HEK293T (cell line): ENCODE measurements around the gene WWOX.
"Not testable (repeated sequence)": the region's sequence is repeated elsewhere in the genome, so short reads cannot be mapped to it uniquely, and the experiment has no call there.

Experiments
- BHLHE40 ChIP-seq: fragments of 450-650 bp; IDR thresholded peaks from 2 replicates; pipeline ENCODE4 v1.6.1; 2016; ENCODE audit warnings: mild to moderate bottlenecking, moderate library complexity, borderline replicate concordance
- ELF4 ChIP-seq: fragments of 450-650 bp; IDR thresholded peaks from 2 replicates; pipeline ENCODE4 v1.6.1; 2017; ENCODE audit warnings: antibody characterized with exemption
- FOXM1 ChIP-seq: fragments of 450-650 bp; IDR thresholded peaks from 2 replicates; pipeline ENCODE4 v1.6.1; 2017; ENCODE audit warnings: mild to moderate bottlenecking, borderline replicate concordance
- L3MBTL2 ChIP-seq: fragments of 450-650 bp; conservative IDR thresholded peaks from 2 replicates; pipeline ENCODE4 v1.6.1; 2016; ENCODE audit warnings: mild to moderate bottlenecking
- NFRKB ChIP-seq: fragments of 450-650 bp; IDR thresholded peaks from 2 replicates; pipeline ENCODE4 v1.6.1; 2016; ENCODE audit warnings: mild to moderate bottlenecking, moderate library complexity
- SP1 ChIP-seq: fragments of 450-650 bp; IDR thresholded peaks from 2 replicates; pipeline ENCODE4 v1.6.1; 2017
- SUZ12 ChIP-seq: fragments of 450-650 bp; IDR thresholded peaks from 2 replicates; pipeline ENCODE4 v1.6.1; 2016; ENCODE audit warnings: mild to moderate bottlenecking
- TARDBP ChIP-seq: fragments of 450-650 bp; IDR thresholded peaks from 2 replicates; pipeline ENCODE4 v1.6.1; 2016
- ZNF384 ChIP-seq: fragments of 450-650 bp; IDR thresholded peaks from 2 replicates; pipeline ENCODE4 v1.6.1; 2016
- TF ChIP-seq, protein P1 (sequence below): fragments of 450-650 bp; IDR thresholded peaks from 2 replicates; pipeline ENCODE4 v1.6.1; 2016

DNA sequence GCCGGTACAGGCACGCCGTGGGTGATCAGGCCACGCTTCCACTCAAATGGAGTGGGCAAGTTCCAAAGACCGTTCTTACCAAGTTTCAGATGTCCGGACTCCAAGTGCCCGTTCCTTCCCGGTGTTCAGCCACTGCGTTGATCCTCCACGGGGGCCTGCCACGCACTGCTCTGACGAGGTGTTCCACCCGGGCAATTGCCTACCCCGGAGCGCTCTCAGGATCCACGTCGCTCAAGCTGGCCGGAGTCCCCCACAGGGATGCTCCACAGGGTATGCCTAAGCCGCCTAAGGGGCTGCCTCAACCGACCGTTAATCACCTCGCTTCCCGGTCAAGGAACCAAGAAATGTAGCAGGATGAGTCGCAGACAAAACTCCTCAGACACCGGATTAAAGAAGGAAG, 39.6 kb upstream of the WWOX start:
- not testable (repeated sequence) for TF ChIP-seq NFRKB, ZNF384, FOXM1, ELF4, L3MBTL2, SP1, TARDBP, BHLHE40, SUZ12
- TF ChIP-seq, protein P1, sequence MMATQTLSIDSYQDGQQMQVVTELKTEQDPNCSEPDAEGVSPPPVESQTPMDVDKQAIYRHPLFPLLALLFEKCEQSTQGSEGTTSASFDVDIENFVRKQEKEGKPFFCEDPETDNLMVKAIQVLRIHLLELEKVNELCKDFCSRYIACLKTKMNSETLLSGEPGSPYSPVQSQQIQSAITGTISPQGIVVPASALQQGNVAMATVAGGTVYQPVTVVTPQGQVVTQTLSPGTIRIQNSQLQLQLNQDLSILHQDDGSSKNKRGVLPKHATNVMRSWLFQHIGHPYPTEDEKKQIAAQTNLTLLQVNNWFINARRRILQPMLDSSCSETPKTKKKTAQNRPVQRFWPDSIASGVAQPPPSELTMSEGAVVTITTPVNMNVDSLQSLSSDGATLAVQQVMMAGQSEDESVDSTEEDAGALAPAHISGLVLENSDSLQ = not testable (repeated sequence)
